GM18909 (cell line): ENCODE results near the gene LYRM2.

Experiments used
- ATAC-seq: cut with Tn5 transposase; IDR thresholded peaks from one replicate; pipeline ENCODE4 v1.9.1; 2021; ENCODE audit warnings: mild to moderate bottlenecking; ENCODE audit not compliant: unreplicated experiment, poor library complexity

The LYRM2 gene

DNA sequence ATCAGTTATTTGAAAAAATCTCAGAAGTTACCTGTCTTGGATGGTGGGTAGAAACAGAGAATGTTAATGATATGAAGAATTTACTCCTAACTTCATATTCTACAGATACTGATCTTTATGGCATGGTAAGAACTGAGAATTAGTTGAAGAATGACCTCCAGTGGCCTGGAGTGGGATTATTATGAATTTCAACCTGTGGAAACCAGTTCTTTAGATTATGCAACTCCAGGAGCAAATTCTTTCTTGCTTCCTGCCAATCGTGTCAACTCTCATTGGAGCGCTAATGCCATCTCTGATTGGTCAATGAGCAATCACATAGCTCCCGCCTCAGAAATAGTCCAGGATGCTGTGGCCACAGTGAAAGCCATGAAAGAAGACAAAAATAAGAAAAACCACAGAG is 40.6 kb downstream of the LYRM2 start:
- ATAC-seq: no peak

GRCh38 chr6:89597372-89597771 is 41.2 kb downstream of the LYRM2 start:
- no peak for ATAC-seq

DNA sequence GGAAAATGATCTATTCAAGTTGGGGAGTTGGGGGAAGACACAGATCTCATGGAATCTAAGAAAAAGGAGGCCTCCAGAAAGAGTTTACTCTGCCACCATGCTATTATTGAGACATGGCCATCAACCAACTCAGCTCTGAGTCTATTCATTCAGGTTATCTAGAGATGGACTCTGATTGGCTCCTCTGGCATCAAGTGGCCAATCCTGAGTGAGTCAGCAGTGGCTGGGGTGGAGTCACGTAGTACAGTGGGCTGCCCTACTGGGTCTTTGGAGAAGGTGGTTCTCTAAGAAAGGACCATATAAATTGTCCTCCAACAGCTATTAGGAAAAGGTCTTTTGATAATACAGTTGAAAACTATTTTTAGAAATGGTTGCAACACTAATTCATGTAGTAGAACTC is 42.1 kb downstream of the LYRM2 start:
- ATAC-seq: peak; percentile 23

DNA sequence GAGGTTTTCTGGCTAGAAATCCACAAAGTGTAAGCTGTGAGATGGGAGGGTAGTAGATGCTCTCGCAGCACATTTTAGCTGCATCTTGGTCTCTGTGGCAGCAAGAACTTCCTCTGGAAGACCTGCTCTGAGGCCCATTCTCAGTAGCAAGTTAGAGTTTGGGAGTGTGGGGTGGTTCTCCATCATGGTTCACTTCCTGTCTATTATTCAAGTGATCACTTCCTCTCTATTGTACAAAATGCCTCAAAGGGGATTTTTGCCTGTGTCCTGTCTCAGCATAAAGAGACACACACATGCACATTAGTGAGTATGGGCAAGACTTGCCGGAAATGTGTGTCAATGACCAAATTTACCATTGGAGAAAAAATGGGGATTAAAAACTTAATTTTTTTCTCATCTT is 42.5 kb downstream of the LYRM2 start:
- ATAC-seq: peak; percentile 92

DNA sequence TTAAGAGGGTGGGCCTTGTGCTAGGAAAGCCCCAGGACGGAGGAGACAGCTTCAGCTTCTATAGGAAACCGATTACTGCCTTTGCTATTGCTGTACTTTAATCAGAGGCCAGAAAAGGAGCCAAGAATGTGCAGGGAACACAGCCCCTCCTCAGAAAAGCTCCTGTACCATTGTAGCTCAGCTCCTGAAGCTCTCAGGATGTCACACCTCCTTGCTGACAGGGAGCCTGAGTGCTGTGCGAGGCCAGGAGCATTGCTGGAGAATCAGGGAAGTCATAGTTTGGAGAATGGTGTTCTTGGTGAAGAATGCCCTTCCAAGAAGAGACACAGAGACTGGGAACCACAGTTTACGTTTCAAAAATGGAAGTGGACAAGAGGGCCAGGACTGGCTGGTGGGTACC is 46.8 kb downstream of the LYRM2 start:
- ATAC-seq: no peak

- no peak for ATAC-seq
These were observed 48.4 kb downstream of the LYRM2 start for GRCh38 chr6:89590133-89590532.

DNA sequence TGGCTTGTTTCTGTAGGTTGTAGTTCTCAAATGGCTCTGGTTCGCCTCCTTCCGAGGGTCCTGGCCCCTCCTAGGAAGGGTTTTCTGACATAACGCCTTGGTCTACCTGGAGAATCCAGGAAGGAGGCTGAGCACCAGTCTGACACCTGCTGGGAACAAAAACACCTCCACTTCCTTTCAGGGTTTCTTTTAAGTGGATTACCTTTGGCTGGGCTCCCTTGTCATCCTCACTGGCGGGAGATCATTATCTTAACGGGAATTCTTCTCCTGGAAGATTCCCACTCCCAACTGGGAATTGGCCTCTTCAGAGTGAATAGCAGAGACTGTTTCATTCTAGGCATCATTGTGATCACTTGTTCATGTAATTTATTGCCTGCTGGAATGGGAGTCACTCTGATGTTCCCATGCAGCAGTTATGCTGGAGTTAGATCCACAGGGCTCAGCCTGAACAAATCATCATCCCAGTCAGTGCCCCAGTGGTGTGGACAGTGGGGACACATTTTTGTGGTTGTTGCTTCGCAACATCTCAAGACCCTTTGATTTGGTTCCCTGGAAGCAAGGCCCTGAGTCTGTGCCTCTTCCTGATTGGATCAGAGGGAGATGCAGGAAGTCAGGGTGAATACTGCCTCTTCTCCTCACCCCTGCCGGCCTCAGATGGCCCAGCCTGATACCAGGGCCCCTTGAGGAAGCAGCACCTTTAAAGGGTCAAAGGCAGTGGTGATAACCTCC is 49.1 kb downstream of the LYRM2 start:
- ATAC-seq: no peak

- no peak for ATAC-seq
These were observed 53.4 kb downstream of the LYRM2 start for GRCh38 chr6:89585154-89585553.

- ATAC-seq: no peak
These were observed 54.0 kb downstream of the LYRM2 start for GRCh38 chr6:89584539-89584938.

DNA sequence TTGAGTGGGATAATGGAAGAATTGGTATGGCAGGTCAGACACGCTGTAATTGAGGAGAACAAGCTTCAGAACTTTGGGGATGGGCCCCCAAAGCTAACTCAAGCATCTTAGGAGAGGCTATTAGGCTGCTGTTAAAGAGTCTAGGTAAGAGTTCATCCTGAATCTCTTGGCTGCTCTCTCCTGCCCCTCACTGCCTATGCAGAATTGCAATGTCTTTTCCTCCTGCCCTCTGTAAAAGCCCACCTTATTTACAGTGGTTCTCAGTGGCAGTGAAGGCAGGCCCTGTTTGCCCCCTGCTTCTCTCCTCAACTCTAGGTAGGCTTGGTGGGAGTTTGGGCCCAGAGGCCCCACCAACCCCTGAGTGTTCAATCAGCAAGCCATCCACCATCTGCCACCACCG is 55.0 kb downstream of the LYRM2 start:
- no peak for ATAC-seq

DNA sequence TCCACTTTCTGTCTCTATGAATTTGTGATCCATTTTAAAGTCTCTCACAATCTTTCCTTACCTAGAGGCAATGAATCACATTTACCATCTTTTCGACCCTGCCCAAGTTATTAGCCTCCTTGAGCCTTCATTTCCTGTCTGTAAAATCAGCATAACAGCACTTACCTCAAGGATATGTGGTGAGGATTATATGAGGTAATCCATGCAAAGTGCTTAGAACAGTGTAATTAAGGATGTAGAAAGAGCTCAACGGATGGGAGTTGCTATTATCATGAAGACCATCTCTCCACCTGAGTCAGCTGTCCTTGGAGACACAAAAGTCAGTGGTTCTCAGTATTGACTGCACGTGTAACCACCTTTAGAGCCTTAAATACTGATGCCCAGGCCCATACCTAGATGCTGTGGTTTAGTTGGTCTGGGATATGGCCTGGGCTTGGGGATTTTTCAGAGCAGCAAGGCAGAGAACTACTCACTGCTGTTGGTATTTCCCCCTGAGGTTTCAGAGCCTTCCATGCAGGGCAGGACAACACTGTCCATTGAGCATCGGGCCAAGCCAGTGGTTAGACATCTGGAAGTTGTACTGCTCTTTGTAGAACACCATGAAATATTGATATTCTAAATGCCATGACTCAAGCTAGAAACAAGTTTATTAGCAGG is 55.8 kb downstream of the LYRM2 start:
- no peak for ATAC-seq

- no peak for ATAC-seq
These were observed 56.9 kb downstream of the LYRM2 start for GRCh38 chr6:89581689-89582088.

DNA sequence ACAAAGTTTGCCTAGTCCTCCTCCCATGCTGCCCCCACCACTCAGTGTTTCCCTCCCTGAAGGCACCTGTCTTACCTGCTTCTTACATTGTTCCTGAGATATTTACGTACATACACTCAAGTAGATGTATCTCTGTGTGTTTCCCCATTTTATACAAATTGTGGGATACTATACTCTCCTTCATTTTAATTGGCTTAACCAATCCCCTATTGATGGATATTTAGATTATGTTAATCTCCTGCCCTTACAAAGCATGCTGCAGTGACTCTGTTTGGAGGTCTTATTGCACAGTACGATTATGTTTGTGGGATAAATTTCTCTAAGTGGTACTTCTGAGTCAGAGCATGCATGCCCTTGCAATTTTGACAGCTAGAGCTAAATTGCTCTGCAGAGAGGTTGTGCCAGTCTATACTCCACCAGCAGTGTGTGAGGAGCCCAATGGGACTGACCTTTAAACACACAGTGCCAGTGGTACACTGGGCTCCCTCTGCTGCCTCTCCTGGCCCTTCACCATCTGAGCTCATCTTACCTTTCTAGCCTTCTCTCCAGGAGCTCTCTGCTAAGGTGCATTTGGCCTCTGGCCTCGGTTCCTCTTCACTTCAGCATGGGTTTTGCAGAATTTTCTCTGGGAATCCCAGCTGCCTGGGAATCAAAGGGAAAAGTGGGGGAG is 57.4 kb downstream of the LYRM2 start:
- ATAC-seq: no peak

DNA sequence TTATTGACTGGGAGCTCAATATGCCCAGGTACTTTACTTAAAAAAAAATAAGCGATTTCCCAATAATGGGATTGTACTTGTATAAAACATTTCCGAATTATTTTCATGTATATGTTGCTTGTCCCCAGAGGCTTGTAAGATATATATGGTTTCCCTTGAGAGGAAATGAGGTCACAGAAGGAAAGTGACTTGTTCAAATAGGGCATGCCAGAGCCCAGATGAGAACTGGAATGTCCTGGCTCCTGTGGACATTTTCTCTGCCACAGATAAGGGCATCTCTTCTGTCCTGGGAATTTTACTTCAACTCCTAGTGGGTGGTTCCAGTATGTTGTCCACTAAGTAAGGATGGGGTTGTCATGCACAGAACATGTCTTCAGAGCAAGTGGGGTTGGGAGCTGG is 63.0 kb downstream of the LYRM2 start:
- peak; percentile 43 for ATAC-seq

GRCh38 chr6:89574910-89575561 is 63.5 kb downstream of the LYRM2 start:
- peak; percentile 76 for ATAC-seq

GRCh38 chr6:89567630-89568390 is 70.7 kb downstream of the LYRM2 start:
- no peak for ATAC-seq

DNA sequence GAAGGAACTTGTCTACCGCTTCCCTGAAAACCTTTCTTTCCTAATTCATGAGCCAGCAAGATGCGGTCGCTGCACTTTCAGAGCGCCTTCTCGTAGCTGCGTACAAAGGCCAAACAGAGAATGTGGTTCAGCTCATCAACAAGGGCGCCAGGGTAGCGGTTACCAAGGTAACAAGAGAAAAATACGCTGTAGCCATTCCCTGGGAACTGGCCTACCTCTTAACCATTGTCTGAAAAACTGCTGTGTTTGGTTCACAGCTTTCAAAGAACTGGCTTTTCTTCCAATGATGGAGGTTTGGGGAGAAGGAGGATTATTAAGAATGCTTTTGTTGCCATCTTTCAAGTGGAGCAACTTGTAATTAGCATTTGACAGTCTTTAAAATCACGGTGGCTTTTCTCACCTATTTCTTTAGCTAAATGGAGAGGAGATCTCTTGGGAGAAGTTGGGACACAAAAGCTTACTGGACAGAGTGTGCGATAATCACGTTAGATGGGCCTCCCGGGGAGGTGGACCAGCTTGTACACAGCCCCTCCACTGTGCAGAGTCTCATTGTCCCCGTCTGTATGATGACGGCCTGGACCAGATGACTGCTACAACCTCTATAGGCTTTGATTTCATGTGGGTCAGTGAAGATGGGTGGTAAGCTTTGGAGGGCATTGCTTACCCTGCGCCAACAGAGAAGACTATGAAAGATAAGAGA is 71.5 kb downstream of the LYRM2 start:
- ATAC-seq: no peak

- ATAC-seq: no peak
These were observed 72.3 kb downstream of the LYRM2 start for GRCh38 chr6:89566008-89566800.
